Lower leg skin (tissue), 4 donors: ENCODE measurements around the gene PIP4K2C. TPM values are rescaled to one million over a fixed set of nuclear protein-coding genes. Genes with fewer than 3 reads are reported as not detected.
"Not testable (repeated sequence)": the region's sequence is repeated elsewhere in the genome, so short reads cannot be mapped to it uniquely, and the experiment has no call there.

Source experiments
- DNase-seq, 2 donors: peaks; one replicate each; pipeline ENCODE4 v3.0.0-alpha.2; 2019; ENCODE audit warnings: low spot score in 2 of 2
- H3K4me3 ChIP-seq: fragments of 200-600 bp; sonication (generic); 2 replicates; pipeline ENCODE4 v1.5.1; 2017; ENCODE audit warnings: mild to moderate bottlenecking, low read depth; ENCODE audit not compliant: poor library complexity, severe bottlenecking
- CTCF ChIP-seq, 3 donors: fragments of 450-650 bp; IDR thresholded peaks; one replicate each; pipeline ENCODE4 v1.5.1; 2016; ENCODE audit warnings: antibody characterized with exemption in 3 of 3, mild to moderate bottlenecking in 3 of 3, moderate library complexity in 2 of 3
- POLR2A ChIP-seq, 2 donors: fragments of 450-650 bp; IDR thresholded peaks; one replicate each; pipeline ENCODE4 v1.6.1; 2016 to 2017; ENCODE audit warnings: antibody characterized with exemption in 2 of 2, mild to moderate bottlenecking in 1 of 2, moderate library complexity in 1 of 2
- WGBS, 2 donors: methylation state at CpG; one replicate each; pipeline ENCODE4 v1.1.5; 2018; 5-methylcytosine and 5-hydroxymethylcytosine counted together
- intact Hi-C: fragments of 100-400 bp; cut with DNase I; formaldehyde crosslinking; loops from one replicate; pipeline ENCODE4 v1.15.0; 2023; ENCODE audit warnings: low total_unique reads
- total RNA-seq, 4 donors: library from RNA; depleted of rRNA; stranded (reverse); fragments of >200 nt; gene quantifications; one replicate each; pipeline ENCODE4 v1.1.0, GENCODE V29; 2016

PIP4K2C gene
- total RNA-seq, 4 donors from 2014 or later = 29.1 to 48.9 (median 39.1) TPM

- DNase-seq = peak in 1 of 2 donors; percentile 86
Observed at GRCh38 chr12:57632073-57632957, 41.3 kb downstream of the PIP4K2C start.

GRCh38 chr12:57632958-57633840, 42.2 kb downstream of the PIP4K2C start, which contains the start of gene B4GALNT1:
B4GALNT1 (minus strand) TSS chr12:57633201; CDS start chr12:57632132, 1,069 bp downstream.
- peak in 1 of 2 donors; percentile 86 for DNase-seq
- 2% methylated on average over 32 to 37 of the region's 58 CpGs for WGBS, 2 donors
- TF ChIP-seq CTCF (IDR thresholded peaks at IDR 0.05) (peak in 1 of 3 donors; percentile 53), POLR2A (IDR thresholded peaks at IDR 0.05) (no peak)
- intact Hi-C loops = no loop called here
- H3K4me3 ChIP-seq = peak within 1 kb of the TSS; percentile 23

More at GRCh38 chr12:57632073-57632957, 41.3 kb downstream of the PIP4K2C start:
- peak overlapping the region; percentile 23 for H3K4me3 ChIP-seq
- TF ChIP-seq CTCF (IDR thresholded peaks at IDR 0.05) (no peak), POLR2A (IDR thresholded peaks at IDR 0.05) (no peak)
- 3 to 8% methylated on average over 27 to 57 of the region's 67 CpGs for WGBS, 2 donors
- intact Hi-C loops = no loop called here

GRCh38 chr12:57636731-57637130, 45.7 kb downstream of the PIP4K2C start:
- intact Hi-C loops, H3K4me3 ChIP-seq: not testable (repeated sequence)
- WGBS, 2 donors = 80 to 83% methylated on average over 9 of the region's 9 CpGs
- peak in 1 of 2 donors; percentile 65 for DNase-seq

- intact Hi-C loops = no loop called here
- 64 to 77% methylated on average over 3 of the region's 3 CpGs for WGBS, 2 donors
Observed at GRCh38 chr12:57637364-57637763, 46.4 kb downstream of the PIP4K2C start.

GRCh38 chr12:57638096-57638495, 47.1 kb downstream of the PIP4K2C start:
- TF ChIP-seq CTCF (IDR thresholded peaks at IDR 0.05) = no peak
- TF ChIP-seq POLR2A (IDR thresholded peaks at IDR 0.05) = no peak
- no peak overlapping the region for H3K4me3 ChIP-seq
- intact Hi-C loops = no loop called here
- 91 to 96% methylated on average over 3 of the region's 3 CpGs for WGBS, 2 donors
- DNase-seq = peak in 1 of 2 donors; percentile 34

More at GRCh38 chr12:57637364-57637763, 46.4 kb downstream of the PIP4K2C start:
- H3K4me3 ChIP-seq = no peak overlapping the region
- TF ChIP-seq POLR2A (IDR thresholded peaks at IDR 0.05) = no peak
- DNase-seq = peak in 1 of 2 donors; percentile 25

- TF ChIP-seq CTCF (IDR thresholded peaks at IDR 0.05) (no peak), POLR2A (IDR thresholded peaks at IDR 0.05) (no peak)
Observed at GRCh38 chr12:57640175-57641042, 49.4 kb downstream of the PIP4K2C start.

More at GRCh38 chr12:57640175-57641042, 49.4 kb downstream of the PIP4K2C start:
- 61 to 65% methylated on average over 7 of the region's 7 CpGs for WGBS, 2 donors
- DNase-seq = peak in 1 of 2 donors; percentile 26
- intact Hi-C loops = no loop called here
- no peak overlapping the region for H3K4me3 ChIP-seq
